ENCODE data around the gene CLCNKB.

DNA sequence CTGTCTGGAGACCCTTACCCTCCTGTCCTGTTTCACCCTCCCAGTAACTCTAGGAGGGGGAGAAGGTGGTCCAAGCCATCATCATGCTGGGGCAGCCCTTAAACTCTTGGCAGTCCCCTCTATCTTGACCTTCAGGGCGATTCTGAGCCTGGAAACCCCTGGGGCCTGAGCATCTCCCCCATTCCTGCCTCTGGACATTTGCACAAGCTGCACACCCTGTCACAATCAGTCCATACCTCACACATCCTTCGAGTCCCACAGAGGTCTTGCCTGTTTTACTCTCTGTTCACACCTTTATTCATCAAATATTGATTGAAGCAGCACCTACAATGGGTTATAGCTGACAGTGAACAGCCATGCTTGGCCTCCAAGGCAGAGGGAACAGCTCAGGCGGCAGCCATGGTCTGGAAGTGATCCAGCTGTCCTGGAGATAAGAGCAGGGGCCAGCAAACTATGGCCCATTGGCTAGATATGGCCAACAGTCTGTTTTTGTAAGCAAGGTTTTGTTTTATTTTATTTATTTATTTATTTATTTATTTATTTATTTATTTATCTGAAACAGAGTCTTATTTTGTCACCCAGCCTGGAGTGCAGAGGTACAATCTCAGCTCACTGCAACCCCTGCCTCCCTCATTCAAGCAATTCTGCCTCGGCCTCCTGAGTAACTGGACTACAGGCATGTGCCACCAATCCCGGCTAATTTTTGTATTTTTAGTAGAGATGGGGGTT is 37.0 kb downstream of the CLCNKB start:
- TF ChIP-seq, protein P1, sequence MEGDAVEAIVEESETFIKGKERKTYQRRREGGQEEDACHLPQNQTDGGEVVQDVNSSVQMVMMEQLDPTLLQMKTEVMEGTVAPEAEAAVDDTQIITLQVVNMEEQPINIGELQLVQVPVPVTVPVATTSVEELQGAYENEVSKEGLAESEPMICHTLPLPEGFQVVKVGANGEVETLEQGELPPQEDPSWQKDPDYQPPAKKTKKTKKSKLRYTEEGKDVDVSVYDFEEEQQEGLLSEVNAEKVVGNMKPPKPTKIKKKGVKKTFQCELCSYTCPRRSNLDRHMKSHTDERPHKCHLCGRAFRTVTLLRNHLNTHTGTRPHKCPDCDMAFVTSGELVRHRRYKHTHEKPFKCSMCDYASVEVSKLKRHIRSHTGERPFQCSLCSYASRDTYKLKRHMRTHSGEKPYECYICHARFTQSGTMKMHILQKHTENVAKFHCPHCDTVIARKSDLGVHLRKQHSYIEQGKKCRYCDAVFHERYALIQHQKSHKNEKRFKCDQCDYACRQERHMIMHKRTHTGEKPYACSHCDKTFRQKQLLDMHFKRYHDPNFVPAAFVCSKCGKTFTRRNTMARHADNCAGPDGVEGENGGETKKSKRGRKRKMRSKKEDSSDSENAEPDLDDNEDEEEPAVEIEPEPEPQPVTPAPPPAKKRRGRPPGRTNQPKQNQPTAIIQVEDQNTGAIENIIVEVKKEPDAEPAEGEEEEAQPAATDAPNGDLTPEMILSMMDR (IDR thresholded peaks at IDR 0.05) = no peak
- no peak for TF ChIP-seq ZFX (IDR thresholded peaks at IDR 0.05; ENCODE audit: borderline replicate concordance)
